Testis (tissue), 3 donors: ENCODE results near the gene PTPRU. TPM values are rescaled to one million over a fixed set of nuclear protein-coding genes. Genes with fewer than 3 reads are reported as not detected.

Experiments used
- DNase-seq: peaks from one replicate; pipeline ENCODE4 v3.0.0-alpha.2; 2019
- H3K27ac ChIP-seq, 2 donors: fragments of 200-600 bp; sonication (generic); one replicate each; pipeline ENCODE4 v1.5.1; 2019
- H3K27me3 ChIP-seq: fragments of 200-600 bp; sonication (generic); one replicate; pipeline ENCODE4 v1.5.1; 2019
- H3K36me3 ChIP-seq: fragments of 200-600 bp; sonication (generic); one replicate; pipeline ENCODE4 v1.5.1; 2017; ENCODE audit warnings: low read depth; ENCODE audit errors: missing control alignments
- H3K4me1 ChIP-seq: fragments of 200-600 bp; sonication (generic); one replicate; pipeline ENCODE4 v1.5.1; 2019
- H3K4me3 ChIP-seq, 2 donors: fragments of 200-600 bp; sonication (generic); one replicate each; pipeline ENCODE4 v1.5.1; 2017 to 2019
- H3K9me3 ChIP-seq: fragments of 200-600 bp; sonication (generic); one replicate; pipeline ENCODE4 v1.5.1; 2017
- POLR2A ChIP-seq: fragments of 450-650 bp; IDR thresholded peaks from one replicate; pipeline ENCODE4 v1.6.1; 2017; ENCODE audit warnings: antibody characterized with exemption, mild to moderate bottlenecking, moderate library complexity
- WGBS, 2 donors: methylation state at CpG; one replicate each; pipeline ENCODE4 v1.1.5; 2018; 5-methylcytosine and 5-hydroxymethylcytosine counted together
- intact Hi-C: fragments of 100-400 bp; cut with DNase I; formaldehyde crosslinking; loops from one replicate; pipeline ENCODE4 v1.15.1; 2023; ENCODE audit warnings: low total_unique reads
- polyA plus RNA-seq: library from polyadenylated mRNA; stranded (reverse); fragments of 350-450 nt; fragmentation: Illumina TruSeq; extraction: RNeasy Lipid Tissue Mini Kit (QIAGEN cat#74804); gene quantifications from one replicate; pipeline ENCODE4 v1.2.3, GENCODE V29; 2014; ENCODE audit warnings: low read depth, low replicate concordance; ENCODE audit not compliant: insufficient read depth
- total RNA-seq, 2 donors: library from RNA; depleted of rRNA; stranded (reverse); fragments of >200 nt; gene quantifications; one replicate each; pipeline ENCODE4 v1.2.3, GENCODE V29; 2016
- TF ChIP-seq, protein P1 (sequence below), 3 experiments: fragments of 450-650 bp in 2 of 3; fragments of 200-600 bp in 1 of 3; sonication (generic) in 1 of 3; IDR thresholded peaks; one replicate each; pipeline ENCODE4 v1.5.1; 2016 to 2019; ENCODE audit warnings: antibody characterized with exemption in 3 of 3, mild to moderate bottlenecking in 2 of 3, moderate library complexity in 1 of 3

PTPRU gene
- total and polyA plus RNA-seq, 3 donors from 2014 or later: 13.3 to 39.1 (median 21.7) TPM

- no peaks in the 10 kb centered on the region for H3K27me3 ChIP-seq
- no peaks in the 10 kb centered on the region for H3K36me3 ChIP-seq
- WGBS, 2 donors: 84 to 88% methylated on average over 3 to 7 of the region's 7 CpGs
- TF ChIP-seq, protein P1, sequence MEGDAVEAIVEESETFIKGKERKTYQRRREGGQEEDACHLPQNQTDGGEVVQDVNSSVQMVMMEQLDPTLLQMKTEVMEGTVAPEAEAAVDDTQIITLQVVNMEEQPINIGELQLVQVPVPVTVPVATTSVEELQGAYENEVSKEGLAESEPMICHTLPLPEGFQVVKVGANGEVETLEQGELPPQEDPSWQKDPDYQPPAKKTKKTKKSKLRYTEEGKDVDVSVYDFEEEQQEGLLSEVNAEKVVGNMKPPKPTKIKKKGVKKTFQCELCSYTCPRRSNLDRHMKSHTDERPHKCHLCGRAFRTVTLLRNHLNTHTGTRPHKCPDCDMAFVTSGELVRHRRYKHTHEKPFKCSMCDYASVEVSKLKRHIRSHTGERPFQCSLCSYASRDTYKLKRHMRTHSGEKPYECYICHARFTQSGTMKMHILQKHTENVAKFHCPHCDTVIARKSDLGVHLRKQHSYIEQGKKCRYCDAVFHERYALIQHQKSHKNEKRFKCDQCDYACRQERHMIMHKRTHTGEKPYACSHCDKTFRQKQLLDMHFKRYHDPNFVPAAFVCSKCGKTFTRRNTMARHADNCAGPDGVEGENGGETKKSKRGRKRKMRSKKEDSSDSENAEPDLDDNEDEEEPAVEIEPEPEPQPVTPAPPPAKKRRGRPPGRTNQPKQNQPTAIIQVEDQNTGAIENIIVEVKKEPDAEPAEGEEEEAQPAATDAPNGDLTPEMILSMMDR (IDR thresholded peaks at IDR 0.05): no peak
- no peak for TF ChIP-seq POLR2A
- no peak for DNase-seq
- H3K4me1 ChIP-seq: peaks cover 11% of the 10 kb centered on the region
- no peak overlapping the region for H3K4me3 ChIP-seq
- no peaks in the 10 kb centered on the region for H3K9me3 ChIP-seq
- no peak overlapping the region for H3K27ac ChIP-seq
- intact Hi-C loops: no loop called here
Observed at GRCh38 chr1:29285771-29286170, 49.4 kb downstream of the PTPRU start.

DNA sequence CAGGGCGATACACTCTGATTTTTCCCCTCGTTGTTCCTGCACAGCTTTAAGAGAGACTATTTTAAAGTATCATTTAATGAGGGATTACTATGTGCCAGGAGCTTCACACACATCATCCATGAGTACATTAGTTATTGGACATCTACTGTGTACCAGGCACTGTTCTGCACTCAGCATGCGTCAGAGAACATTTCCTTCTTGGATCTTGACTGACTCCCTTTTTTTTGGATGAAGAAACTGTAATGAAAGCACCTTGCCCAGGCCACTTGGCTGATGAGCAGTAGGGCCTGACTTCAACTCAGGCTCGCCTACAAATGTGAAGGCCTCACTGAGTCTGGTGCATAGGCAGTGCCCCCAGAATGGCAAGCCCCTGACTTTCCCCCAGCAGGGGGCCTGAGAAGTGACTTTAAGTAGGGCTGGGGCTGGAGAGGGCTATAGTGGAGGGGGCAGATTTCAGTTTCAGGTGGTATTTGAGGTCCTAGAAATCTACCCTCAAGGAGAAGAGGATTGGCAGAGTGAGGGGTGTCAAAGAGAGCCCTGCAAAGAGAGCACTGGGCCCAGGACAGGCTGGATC is 50.0 kb downstream of the PTPRU start:
- no peaks in the 10 kb centered on the region for H3K36me3 ChIP-seq
- DNase-seq: no peak
- TF ChIP-seq POLR2A: no peak
- TF ChIP-seq, protein P1 (IDR thresholded peaks at IDR 0.05): no peak
- no peaks in the 10 kb centered on the region for H3K27me3 ChIP-seq
- no peaks in the 10 kb centered on the region for H3K9me3 ChIP-seq
- no peak overlapping the region for H3K4me3 ChIP-seq
- no peak overlapping the region for H3K27ac ChIP-seq
- intact Hi-C loops: no loop called here
- WGBS, 2 donors: 82 to 99% methylated on average over 4 of the region's 4 CpGs
- peaks cover 11% of the 10 kb centered on the region for H3K4me1 ChIP-seq

- no peaks in the 10 kb centered on the region for H3K27me3 ChIP-seq
- no peak for TF ChIP-seq POLR2A
- TF ChIP-seq, protein P1 (IDR thresholded peaks at IDR 0.05): no peak
- no peaks in the 10 kb centered on the region for H3K9me3 ChIP-seq
- intact Hi-C loops: no loop called here
- DNase-seq: no peak
- H3K36me3 ChIP-seq: no peaks in the 10 kb centered on the region
- H3K4me3 ChIP-seq: no peak overlapping the region
- H3K4me1 ChIP-seq: peaks cover 11% of the 10 kb centered on the region
- WGBS, 2 donors: 92 to 95% methylated on average over 11 of the region's 11 CpGs
- no peak overlapping the region for H3K27ac ChIP-seq
Observed at GRCh38 chr1:29289493-29289892, 53.2 kb downstream of the PTPRU start.

- no peaks in the 10 kb centered on the region for H3K9me3 ChIP-seq
- TF ChIP-seq, protein P1 (IDR thresholded peaks at IDR 0.05): no peak
- TF ChIP-seq POLR2A: no peak
- H3K36me3 ChIP-seq: no peaks in the 10 kb centered on the region
- H3K4me1 ChIP-seq: peaks cover 7% of the 10 kb centered on the region
- no peaks in the 10 kb centered on the region for H3K27me3 ChIP-seq
- no peak overlapping the region for H3K27ac ChIP-seq
- intact Hi-C loops: no loop called here
- 83 to 87% methylated on average over 12 of the region's 12 CpGs for WGBS, 2 donors
- DNase-seq: no peak
- H3K4me3 ChIP-seq: no peak overlapping the region
Observed at GRCh38 chr1:29290414-29290985, 54.2 kb downstream of the PTPRU start.

- Histone ChIP-seq H3K9me3 (no peaks in the 10 kb centered on the region), H3K27ac (no peak overlapping the region), H3K4me1 (no peaks in the 10 kb centered on the region), H3K27me3 (no peaks in the 10 kb centered on the region), H3K36me3 (no peaks in the 10 kb centered on the region), H3K4me3 (no peak overlapping the region)
- intact Hi-C loops: no loop called here
- no peak for DNase-seq
- 97 to 98% methylated on average over 8 to 10 of the region's 10 CpGs for WGBS, 2 donors
- TF ChIP-seq POLR2A: no peak
- TF ChIP-seq, protein P1 (IDR thresholded peaks at IDR 0.05): no peak
Observed at GRCh38 chr1:29291756-29292155, 55.4 kb downstream of the PTPRU start.
